CD4-positive, CD25-positive, alpha-beta regulatory T cell (primary cell): Measurements from ENCODE around the gene ROPN1B. TPM values are rescaled to one million over a fixed set of nuclear protein-coding genes. Genes with fewer than 3 reads are reported as not detected.
"Not testable (repeated sequence)": the region's sequence is repeated elsewhere in the genome, so short reads cannot be mapped to it uniquely, and the experiment has no call there.

Experiments used
- ATAC-seq, 2 donors: fragments of 150-1000 bp; cut with Tn5 transposase; one replicate each; pipeline ENCODE4 v1.10.0; 2021; ENCODE audit warnings: low read depth in 2 of 2, moderate number of reproducible peaks in 2 of 2, moderate library complexity in 1 of 2
- DNase-seq, 3 donors: peaks; one replicate each; pipeline versions ENCODE4 v3.0.0 to v3.0.0-alpha.2; 2012 to 2022; ENCODE audit warnings: mixed read lengths in 1 of 3
- H3K27ac ChIP-seq: one replicate; pipeline ENCODE4 v1.7.0; 2013; ENCODE audit warnings: mild to moderate bottlenecking, low read length; ENCODE audit not compliant: insufficient read depth, poor library complexity, severe bottlenecking
- H3K27me3 ChIP-seq: one replicate; pipeline ENCODE4 v1.7.0; 2013; ENCODE audit warnings: low read length; ENCODE audit not compliant: control insufficient read depth, insufficient read depth
- H3K36me3 ChIP-seq: one replicate; pipeline ENCODE4 v1.7.0; 2013; ENCODE audit warnings: mild to moderate bottlenecking, low read length, moderate library complexity; ENCODE audit not compliant: control insufficient read depth, insufficient read depth
- H3K4me1 ChIP-seq: 2 replicates; pipeline ENCODE4 v1.7.0; 2013; ENCODE audit warnings: mild to moderate bottlenecking, low read length; ENCODE audit not compliant: insufficient read depth, control insufficient read depth, poor library complexity, severe bottlenecking
- H3K4me3 ChIP-seq: one replicate; pipeline ENCODE4 v1.7.0; 2013; ENCODE audit warnings: low read depth, mild to moderate bottlenecking, low read length, moderate library complexity
- H3K9me3 ChIP-seq, 2 experiments: 1 replicate in 1 of 2; 2 replicates in 1 of 2; pipeline ENCODE4 v1.7.0; 2013; ENCODE audit warnings: low read length in 2 of 2, mild to moderate bottlenecking in 1 of 2, moderate library complexity in 1 of 2; ENCODE audit not compliant: control insufficient read depth in 2 of 2
- H3K27ac Mint-ChIP-seq, 3 donors: one replicate each; pipeline ENCODE4 v1.8.0; 2020 to 2022; ENCODE audit warnings: mild to moderate bottlenecking in 3 of 3, mixed read lengths in 3 of 3, moderate library complexity in 2 of 3
- H3K27me3 Mint-ChIP-seq: one replicate; pipeline ENCODE4 v1.8.0; 2022; ENCODE audit warnings: mild to moderate bottlenecking, mixed read lengths
- H3K36me3 Mint-ChIP-seq: one replicate; pipeline ENCODE4 v1.8.0; 2020; ENCODE audit warnings: mixed read lengths
- H3K4me1 Mint-ChIP-seq, 4 donors: one replicate each; pipeline ENCODE4 v1.8.0; 2020 to 2022; ENCODE audit warnings: mixed read lengths in 4 of 4, mild to moderate bottlenecking in 1 of 4
- H3K4me3 Mint-ChIP-seq, 4 donors: one replicate each; pipeline ENCODE4 v1.8.0; 2020 to 2022; ENCODE audit warnings: mild to moderate bottlenecking in 4 of 4, mixed read lengths in 4 of 4, moderate library complexity in 3 of 4
- H3K9me3 Mint-ChIP-seq, 7 donors: one replicate each; pipeline ENCODE4 v1.8.0; 2020 to 2022; ENCODE audit warnings: mixed read lengths in 7 of 7, mild to moderate bottlenecking in 3 of 7, moderate library complexity in 2 of 7
- polyA plus RNA-seq, 4 donors: library from polyadenylated mRNA; unstranded; fragments of 300-500 nt; fragmentation: Illumina TruSeq; gene quantifications; one replicate each; pipeline ENCODE4 v1.2.3, GENCODE V29; 2021
- total RNA-seq: library from RNA; stranded (reverse); gene quantifications from one replicate; pipeline ENCODE4 v1.2.3, GENCODE V29; 2022

The ROPN1B gene
- total and polyA plus RNA-seq, 5 donors from 2014 or later = 0.12 TPM; not detected in 4

DNA sequence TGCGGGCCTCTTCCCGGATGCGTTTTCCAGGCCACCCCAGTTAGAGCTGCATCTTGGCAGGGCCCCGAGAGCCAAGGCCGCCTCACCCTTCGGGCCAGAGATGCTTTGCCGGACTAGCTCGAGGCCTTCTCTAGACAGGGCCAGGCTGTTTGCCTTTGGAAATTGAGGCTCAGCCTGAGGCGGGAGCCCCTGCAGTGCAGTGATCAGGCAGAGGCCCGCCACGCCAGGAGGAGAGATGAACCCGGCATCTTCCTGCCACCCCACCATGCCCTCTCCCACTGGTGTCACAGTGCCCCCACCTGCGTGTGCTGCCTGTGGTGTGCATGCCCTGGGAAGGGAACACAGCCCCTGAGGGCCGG is 8.9 kb upstream of the ROPN1B start:
- H3K4me1 Mint-ChIP-seq = no peaks in the 10 kb centered on the region
- Histone ChIP-seq H3K4me1 (no peaks in the 10 kb centered on the region), H3K36me3 (no peaks in the 10 kb centered on the region), H3K27me3 (peaks cover 7% of the 10 kb centered on the region), H3K4me3 (no peak overlapping the region), H3K27ac (no peak overlapping the region), H3K9me3 (no peaks in the 10 kb centered on the region)
- no peak for ATAC-seq
- H3K4me3 Mint-ChIP-seq = no peak overlapping the region
- no peaks in the 10 kb centered on the region for H3K36me3 Mint-ChIP-seq
- peaks cover 0 to 2% (median 0%) of the 10 kb centered on the region in 7 donors for H3K9me3 Mint-ChIP-seq
- DNase-seq = no peak
- H3K27me3 Mint-ChIP-seq = peaks cover 7% of the 10 kb centered on the region
- no peak overlapping the region for H3K27ac Mint-ChIP-seq

DNA sequence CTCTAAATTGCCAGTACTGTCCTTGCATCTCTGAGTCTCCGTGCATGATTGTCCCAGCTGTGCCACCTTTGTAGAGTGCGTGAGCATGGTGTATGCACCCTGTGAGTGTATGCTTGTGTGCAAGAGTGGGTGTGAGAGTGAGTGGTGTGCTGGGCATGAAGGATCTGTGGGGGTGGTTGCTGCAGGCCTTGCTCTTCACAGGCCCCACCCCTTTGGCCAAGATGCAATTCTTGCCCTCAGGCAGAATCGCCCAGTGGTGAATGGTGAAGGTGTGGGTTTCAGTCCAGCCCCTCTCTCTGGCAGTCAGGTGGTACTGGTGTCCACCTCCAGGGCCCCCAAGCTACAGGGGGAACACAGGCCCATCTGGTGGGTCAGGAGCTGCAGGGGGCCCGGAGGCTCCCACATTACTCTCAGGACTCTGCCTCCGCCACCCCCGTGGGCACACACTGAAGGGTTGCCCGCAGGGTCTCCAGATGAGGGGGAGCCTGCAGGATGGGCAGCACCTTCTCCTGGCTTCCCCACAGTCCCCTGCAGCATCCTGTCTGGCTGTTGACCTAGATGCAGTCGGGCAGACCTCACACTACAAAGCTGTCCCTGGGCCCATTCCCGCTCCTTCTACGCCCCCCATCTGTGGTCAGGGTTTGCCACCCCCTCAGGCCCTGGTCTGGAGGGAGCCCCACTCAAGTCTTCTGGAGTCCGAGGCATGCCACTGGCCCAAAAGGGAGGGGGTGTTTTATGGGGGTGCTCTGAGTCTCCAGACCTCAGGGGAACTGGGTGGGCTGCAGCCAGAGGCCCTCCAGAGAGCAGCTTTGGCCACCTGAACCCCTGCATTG is 8.3 kb upstream of the ROPN1B start:
- no peaks in the 10 kb centered on the region for H3K36me3 Mint-ChIP-seq
- ATAC-seq (no peak), DNase-seq (no peak)
- H3K4me3 Mint-ChIP-seq = no peak overlapping the region
- H3K4me1 Mint-ChIP-seq = no peaks in the 10 kb centered on the region
- H3K9me3 ChIP-seq = no peaks in the 10 kb centered on the region
- H3K27ac ChIP-seq = no peak overlapping the region
- peaks cover 7% of the 10 kb centered on the region for H3K27me3 Mint-ChIP-seq
- peaks cover 7% of the 10 kb centered on the region for H3K27me3 ChIP-seq
- H3K9me3 Mint-ChIP-seq = peaks cover 0 to 2% (median 0%) of the 10 kb centered on the region in 7 donors
- H3K4me3 ChIP-seq = no peak overlapping the region
- no peaks in the 10 kb centered on the region for H3K4me1 ChIP-seq
- no peaks in the 10 kb centered on the region for H3K36me3 ChIP-seq
- H3K27ac Mint-ChIP-seq = peak overlapping the region in 1 of 3 donors; percentile 61

DNA sequence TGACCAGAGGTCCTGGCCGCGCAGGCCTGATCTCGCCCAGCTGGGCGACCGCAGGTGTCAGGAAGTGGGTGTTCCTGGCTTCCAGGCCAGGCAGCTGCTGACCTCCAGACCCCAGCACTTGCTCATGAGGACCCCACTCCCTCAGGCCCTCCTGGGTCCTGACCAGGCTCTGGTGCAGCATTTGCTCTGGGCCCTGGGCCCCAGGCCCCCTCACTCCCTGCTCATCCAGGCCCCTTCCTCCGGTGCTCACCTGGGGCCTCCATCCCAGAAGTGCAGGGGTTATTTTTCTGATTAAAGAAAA is 7.7 kb upstream of the ROPN1B start:
- Histone ChIP-seq H3K27ac (no peak overlapping the region), H3K4me3 (no peak overlapping the region), H3K36me3 (no peaks in the 10 kb centered on the region), H3K4me1 (no peaks in the 10 kb centered on the region), H3K9me3 (no peaks in the 10 kb centered on the region), H3K27me3 (peaks cover 6% of the 10 kb centered on the region)
- Mint-ChIP-seq H3K27ac (no peak overlapping the region), H3K4me3 (no peak overlapping the region), H3K9me3 (peaks cover 0 to 2% (median 0%) of the 10 kb centered on the region in 7 donors), H3K4me1 (no peaks in the 10 kb centered on the region), H3K27me3 (peaks cover 7% of the 10 kb centered on the region), H3K36me3 (no peaks in the 10 kb centered on the region)
- no peak for DNase-seq
- ATAC-seq = no peak

DNA sequence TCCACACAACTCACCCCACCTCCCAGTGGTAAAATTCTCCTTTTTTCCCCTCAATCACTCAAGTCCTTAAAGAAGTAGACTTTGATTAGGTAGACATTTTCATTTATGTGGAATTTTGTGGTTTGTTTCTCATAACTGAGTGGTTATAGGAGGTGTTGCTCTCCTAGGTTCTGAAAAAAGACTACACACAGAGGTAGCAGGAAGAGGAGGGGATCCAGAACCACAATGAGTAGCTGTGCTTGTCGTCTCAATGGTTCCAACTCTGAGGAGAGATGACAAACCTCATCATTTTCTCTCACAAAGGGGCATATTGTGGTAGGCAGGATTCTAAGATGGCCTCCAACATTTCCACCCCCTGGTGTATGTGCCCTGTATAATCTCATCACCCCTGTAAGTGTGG is 5.1 kb upstream of the ROPN1B start:
- H3K27me3 Mint-ChIP-seq, H3K4me1 Mint-ChIP-seq, H3K4me1 ChIP-seq, H3K27ac Mint-ChIP-seq, H3K9me3 ChIP-seq, H3K36me3 ChIP-seq, H3K27ac ChIP-seq, H3K27me3 ChIP-seq, DNase-seq, H3K4me3 ChIP-seq, H3K9me3 Mint-ChIP-seq, ATAC-seq, H3K36me3 Mint-ChIP-seq, H3K4me3 Mint-ChIP-seq: not testable (repeated sequence)

DNA sequence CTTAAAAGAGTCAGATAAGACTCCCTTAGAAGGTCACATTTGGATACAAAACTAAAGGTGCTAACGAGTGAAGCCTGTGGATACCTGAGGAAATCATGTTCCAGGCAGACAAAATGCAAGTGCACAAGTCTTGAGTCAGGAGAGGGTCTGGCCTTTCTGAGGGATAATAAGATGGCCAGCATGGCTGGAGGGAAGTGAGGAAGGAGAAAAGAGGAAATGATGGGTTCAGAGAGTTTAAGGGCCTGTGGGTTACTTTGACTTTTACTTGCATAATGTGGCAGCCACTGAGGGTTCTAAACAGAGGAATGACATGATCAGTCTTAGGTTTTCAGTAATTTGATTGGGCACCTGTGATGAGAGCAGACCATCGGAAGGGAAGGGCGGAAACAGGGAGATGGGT is 3.5 kb upstream of the ROPN1B start:
- H3K9me3 Mint-ChIP-seq = peaks cover 0 to 2% (median 0%) of the 10 kb centered on the region in 7 donors
- H3K4me3 Mint-ChIP-seq = no peak overlapping the region
- H3K36me3 ChIP-seq = no peaks in the 10 kb centered on the region
- peaks cover 11% of the 10 kb centered on the region for H3K27me3 ChIP-seq
- peaks cover 16% of the 10 kb centered on the region for H3K27me3 Mint-ChIP-seq
- H3K36me3 Mint-ChIP-seq = no peaks in the 10 kb centered on the region
- DNase-seq (no peak), ATAC-seq (no peak)
- no peaks in the 10 kb centered on the region for H3K9me3 ChIP-seq
- H3K27ac Mint-ChIP-seq = no peak overlapping the region
- no peak overlapping the region for H3K4me3 ChIP-seq
- H3K4me1 Mint-ChIP-seq = no peaks in the 10 kb centered on the region
- H3K4me1 ChIP-seq = no peaks in the 10 kb centered on the region
- H3K27ac ChIP-seq = no peak overlapping the region

DNA sequence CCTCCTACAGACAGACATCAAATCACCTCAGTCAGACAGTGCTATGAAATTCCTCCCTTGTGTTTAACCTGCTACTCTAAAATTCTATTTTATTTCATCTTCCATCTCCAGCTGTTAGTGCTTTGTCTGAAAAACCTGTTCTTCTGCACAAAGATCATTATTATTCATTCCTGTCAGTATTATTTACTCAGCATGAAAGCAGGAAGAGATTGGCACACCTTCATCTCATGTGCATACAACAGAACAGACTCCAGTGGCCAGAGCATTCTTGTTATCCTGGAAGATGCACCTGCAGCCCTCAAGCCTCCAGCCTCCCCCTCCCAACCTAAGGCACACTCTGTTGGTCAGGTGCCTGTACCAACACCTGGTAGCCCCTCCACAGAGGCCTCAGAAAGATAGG is 1.8 kb upstream of the ROPN1B start:
- Histone ChIP-seq H3K27ac (no peak overlapping the region), H3K9me3 (no peaks in the 10 kb centered on the region), H3K4me1 (peaks cover 6% of the 10 kb centered on the region), H3K4me3 (no peak overlapping the region), H3K36me3 (no peaks in the 10 kb centered on the region), H3K27me3 (peaks cover 16% of the 10 kb centered on the region)
- no peak overlapping the region for H3K27ac Mint-ChIP-seq
- H3K4me3 Mint-ChIP-seq = no peak overlapping the region
- no peaks in the 10 kb centered on the region for H3K36me3 Mint-ChIP-seq
- peaks cover 30% of the 10 kb centered on the region for H3K27me3 Mint-ChIP-seq
- no peak for ATAC-seq
- H3K9me3 Mint-ChIP-seq = peaks cover 0 to under 1% (median 0%) of the 10 kb centered on the region in 7 donors
- DNase-seq = no peak
- peaks cover 0 to 4% (median 3%) of the 10 kb centered on the region in 4 donors for H3K4me1 Mint-ChIP-seq

DNA sequence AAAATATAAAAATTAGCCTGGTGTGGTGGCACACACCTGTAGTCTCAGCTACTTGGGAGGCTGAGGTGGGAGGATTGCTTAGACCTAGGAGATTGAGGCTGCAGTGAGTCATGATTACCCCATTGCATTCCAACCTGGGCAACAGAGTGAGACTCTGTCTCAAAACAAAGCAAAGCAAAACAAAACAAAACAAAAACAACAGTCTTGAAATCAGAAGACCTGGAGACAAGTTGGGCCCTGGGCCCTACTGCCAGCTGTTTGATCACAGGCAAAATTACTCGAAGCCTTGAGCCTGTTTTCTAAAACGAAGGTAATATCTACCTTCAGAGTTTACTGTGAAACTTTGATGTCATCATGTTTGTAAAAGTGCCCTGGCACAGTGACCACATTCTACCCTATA is 857 bp upstream of the ROPN1B start:
- not testable (repeated sequence) for H3K27ac ChIP-seq, H3K9me3 Mint-ChIP-seq, H3K9me3 ChIP-seq, DNase-seq, H3K4me1 Mint-ChIP-seq, H3K36me3 ChIP-seq, ATAC-seq, H3K36me3 Mint-ChIP-seq, H3K27ac Mint-ChIP-seq, H3K4me1 ChIP-seq, H3K4me3 ChIP-seq
- Mint-ChIP-seq H3K4me3 (peak overlapping the region in 2 of 4 donors; percentile 18 to 58), H3K27me3 (peaks cover 34% of the 10 kb centered on the region)
- peaks cover 15% of the 10 kb centered on the region for H3K27me3 ChIP-seq
